Upper lobe of right lung (tissue), 1 donor: ENCODE results near the gene SMPX. TPM values are rescaled to one million over a fixed set of nuclear protein-coding genes. Genes with fewer than 3 reads are reported as not detected.

Experiments used
- ATAC-seq: fragments of 200-7000 bp; cut with Tn5 transposase; one replicate; pipeline ENCODE4 v1.9.1; 2020; ENCODE audit warnings: mild to moderate bottlenecking, moderate library complexity
- DNase-seq: peaks from one replicate; pipeline ENCODE4 v3.0.0-alpha.2; 2020
- H3K27ac ChIP-seq: fragments of 200-600 bp; one replicate; pipeline ENCODE4 v1.8.0; 2022
- H3K27me3 ChIP-seq: fragments of 200-600 bp; one replicate; pipeline ENCODE4 v1.8.0; 2022; ENCODE audit warnings: mild to moderate bottlenecking
- H3K36me3 ChIP-seq: fragments of 200-600 bp; one replicate; pipeline ENCODE4 v1.8.0; 2022
- H3K4me1 ChIP-seq: fragments of 200-600 bp; one replicate; pipeline ENCODE4 v1.8.0; 2022
- H3K4me3 ChIP-seq: fragments of 200-600 bp; one replicate; pipeline ENCODE4 v1.8.0; 2022; ENCODE audit warnings: mild to moderate bottlenecking
- H3K9me3 ChIP-seq: fragments of 200-600 bp; one replicate; pipeline ENCODE4 v1.8.0; 2022
- CTCF ChIP-seq: fragments of 200-600 bp; IDR thresholded peaks from one replicate; pipeline ENCODE4 v1.8.0; 2022; ENCODE audit warnings: antibody characterized with exemption
- intact Hi-C: fragments of 100-400 bp; cut with DNase I; formaldehyde crosslinking; loops from one replicate; pipeline ENCODE4 v1.11.0; 2022
- total RNA-seq: library from RNA; stranded (reverse); fragmentation: NEBNext Ultra II Directional; extraction: Animal tissue kit (Norgen Biotek cat#: 25700); gene quantifications from one replicate; pipeline ENCODE4 v1.2.1, GENCODE V29; 2021
- donor health status: DM: no; HTN: yes; CAD: no; lungs with severe emphysema.

The SMPX gene
- total RNA-seq, 1 donor from 2014 or later: not detected

DNA sequence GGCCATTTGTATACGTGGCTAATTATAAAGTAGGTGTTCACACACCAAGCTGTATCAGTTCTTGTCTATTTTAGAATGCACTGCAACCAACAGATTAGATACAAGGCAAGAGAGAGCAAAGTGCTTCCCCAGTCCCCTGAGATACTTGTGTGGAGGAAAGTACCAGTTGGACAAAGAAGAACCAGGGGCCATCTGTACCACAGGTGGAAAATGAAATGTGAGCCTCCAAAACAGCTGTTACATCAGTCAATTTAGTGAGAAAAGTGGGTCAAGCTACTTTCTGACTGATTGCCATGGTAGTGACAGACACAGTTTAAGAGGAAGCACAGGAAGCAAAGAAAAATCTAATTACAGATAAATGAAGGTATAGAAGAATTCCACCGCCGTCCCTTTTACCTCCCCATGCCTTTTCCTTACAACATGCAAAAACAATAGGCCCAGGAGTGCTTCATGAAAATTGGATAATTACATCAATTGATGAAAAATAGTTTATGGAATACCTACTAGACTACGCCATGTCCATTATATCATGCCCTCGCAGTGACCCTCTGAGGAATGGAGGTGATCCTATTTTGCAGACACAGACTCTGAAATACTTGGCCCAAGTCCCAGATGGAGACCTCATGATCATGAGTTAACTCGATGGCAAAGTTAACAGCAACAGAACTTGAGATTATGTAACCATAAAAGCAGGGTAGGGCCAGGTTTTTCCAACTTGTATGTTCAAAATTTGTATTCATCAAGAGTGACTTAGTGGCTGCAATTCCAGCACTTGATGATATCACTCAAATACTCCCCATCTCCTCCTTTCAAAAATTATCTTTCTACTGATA, 15.8 kb downstream of the SMPX start:
- no peak for TF ChIP-seq CTCF
- Histone ChIP-seq H3K27me3 (no peaks in the 10 kb centered on the region), H3K4me1 (no peaks in the 10 kb centered on the region), H3K36me3 (no peaks in the 10 kb centered on the region), H3K9me3 (no peaks in the 10 kb centered on the region), H3K4me3 (no peak overlapping the region), H3K27ac (no peak overlapping the region)
- ATAC-seq: no peak
- no peak for DNase-seq
- intact Hi-C loops: no loop called here

DNA sequence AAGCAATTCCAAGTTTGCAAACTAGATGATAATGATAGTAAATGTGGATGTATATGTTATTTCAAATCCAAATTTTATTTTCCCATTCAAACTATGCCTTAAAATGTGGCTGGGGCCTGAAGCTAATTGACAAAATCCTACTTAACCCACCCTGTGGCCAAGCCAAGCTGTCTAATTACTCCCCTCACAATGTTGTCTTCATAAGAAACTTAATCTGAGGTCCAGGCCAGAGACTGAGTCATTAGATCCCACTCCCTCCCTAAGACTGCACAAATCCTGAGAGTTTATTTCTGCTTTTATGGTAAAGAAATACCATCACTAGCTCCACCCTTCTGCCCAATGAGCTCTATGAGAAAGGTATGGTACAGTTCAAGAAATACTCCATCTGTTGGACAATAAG, 16.6 kb downstream of the SMPX start:
- Histone ChIP-seq H3K36me3 (no peaks in the 10 kb centered on the region), H3K4me3 (no peak overlapping the region), H3K9me3 (no peaks in the 10 kb centered on the region), H3K27me3 (no peaks in the 10 kb centered on the region), H3K4me1 (no peaks in the 10 kb centered on the region), H3K27ac (no peak overlapping the region)
- ATAC-seq (no peak), DNase-seq (no peak)
- intact Hi-C loops: no loop called here
- no peak for TF ChIP-seq CTCF

GRCh38 chrX:21740329-21741274, 17.3 kb downstream of the SMPX start:
- DNase-seq (no peak), ATAC-seq (no peak)
- Histone ChIP-seq H3K27me3 (no peaks in the 10 kb centered on the region), H3K27ac (no peak overlapping the region), H3K36me3 (no peaks in the 10 kb centered on the region), H3K4me3 (no peak overlapping the region), H3K9me3 (no peaks in the 10 kb centered on the region), H3K4me1 (no peaks in the 10 kb centered on the region)
- intact Hi-C loops: no loop called here
- no peak for TF ChIP-seq CTCF

DNA sequence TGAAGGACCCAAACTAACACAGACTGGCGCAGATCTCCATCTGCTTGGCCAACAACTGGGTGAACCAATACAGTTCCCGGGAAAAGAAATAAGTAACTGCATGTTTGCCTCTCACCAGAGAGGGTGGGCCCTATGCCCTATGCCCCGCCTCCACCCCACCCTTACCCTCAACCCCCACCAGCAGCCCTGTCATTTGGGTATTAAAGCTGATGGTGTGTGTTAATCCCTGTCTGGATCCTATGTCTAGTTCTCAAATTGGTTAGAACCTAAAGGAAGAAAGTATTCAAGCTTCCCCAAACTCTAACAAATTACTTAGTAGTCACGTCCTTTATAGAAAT, 19.0 kb downstream of the SMPX start:
- H3K36me3 ChIP-seq: no peaks in the 10 kb centered on the region
- no peaks in the 10 kb centered on the region for H3K27me3 ChIP-seq
- DNase-seq (no peak), ATAC-seq (no peak)
- intact Hi-C loops: no loop called here
- H3K4me3 ChIP-seq: no peak overlapping the region
- no peak for TF ChIP-seq CTCF
- no peak overlapping the region for H3K27ac ChIP-seq
- no peaks in the 10 kb centered on the region for H3K9me3 ChIP-seq
- H3K4me1 ChIP-seq: no peaks in the 10 kb centered on the region

DNA sequence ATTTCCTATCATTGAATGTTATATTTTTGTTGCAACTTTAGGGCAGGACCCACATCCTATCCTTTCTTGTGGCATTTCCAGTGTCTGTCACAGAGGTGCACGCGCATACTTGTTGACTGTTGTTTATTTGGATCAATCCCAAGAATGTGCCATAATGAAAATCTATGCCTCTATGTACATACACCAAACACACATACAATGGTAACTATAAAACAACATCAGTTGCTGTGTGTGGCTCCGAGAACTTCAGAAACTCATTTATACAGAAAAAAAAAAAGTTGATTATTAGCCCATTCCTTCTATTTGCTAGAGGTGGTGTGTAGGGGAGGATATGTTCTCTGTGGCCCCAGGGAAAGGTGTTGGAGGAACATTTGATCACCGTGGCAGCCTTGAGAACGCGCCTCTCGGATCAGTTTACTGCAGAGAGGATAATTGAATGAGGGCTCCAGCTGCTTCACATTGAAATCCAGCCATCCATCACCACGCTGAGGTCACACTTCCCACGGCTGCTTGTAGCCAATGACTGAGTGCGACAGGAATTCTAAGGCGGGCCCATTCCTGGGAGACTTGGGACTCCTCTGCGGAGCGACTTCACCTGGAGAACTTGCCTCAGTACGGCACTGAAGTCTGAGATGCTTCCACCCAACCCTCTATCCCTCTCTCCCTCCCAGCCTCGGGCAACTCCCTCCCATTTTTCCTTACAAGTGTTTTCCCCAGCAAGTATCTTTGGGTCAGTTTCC, 19.5 kb downstream of the SMPX start:
- no peaks in the 10 kb centered on the region for H3K9me3 ChIP-seq
- TF ChIP-seq CTCF: no peak
- H3K4me3 ChIP-seq: no peak overlapping the region
- no peaks in the 10 kb centered on the region for H3K27me3 ChIP-seq
- no peaks in the 10 kb centered on the region for H3K36me3 ChIP-seq
- no peak overlapping the region for H3K27ac ChIP-seq
- DNase-seq: no peak
- intact Hi-C loops: no loop called here
- no peak for ATAC-seq
- no peaks in the 10 kb centered on the region for H3K4me1 ChIP-seq
